ENCODE data around the gene PDE10A. TPM values are rescaled to one million over a fixed set of nuclear protein-coding genes. Genes with fewer than 3 reads are reported as not detected.

The PDE10A gene
- total and polyA plus RNA-seq, 8 donors = 0.78 to 58.2 (median 4.0) TPM; not detected in 1

- Histone ChIP-seq H3K36me3 (no peaks in the 10 kb centered on the region), H3K4me3 (no peak overlapping the region), H3K27ac (no peak overlapping the region), H3K27me3 (no peaks in the 10 kb centered on the region), H3K4me1 (peaks cover 0 to 11% (median 3%) of the 10 kb centered on the region in 4 donors), H3K9me3 (no peaks in the 10 kb centered on the region)
- 83 to 91% (median 86%) methylated on average over 5 of the region's 5 CpGs for WGBS, 5 donors
- DNase-seq = no peak
- intact Hi-C loops (cut with DNase I; ENCODE audit: low total_unique reads) = no loop called here
- TF ChIP-seq POLR2AphosphoS5 (IDR thresholded peaks at IDR 0.05) (no peak), EP300 (IDR thresholded peaks at IDR 0.05) (no peak), POLR2A (IDR thresholded peaks at IDR 0.05) (no peak)
- TF ChIP-seq, protein P1, sequence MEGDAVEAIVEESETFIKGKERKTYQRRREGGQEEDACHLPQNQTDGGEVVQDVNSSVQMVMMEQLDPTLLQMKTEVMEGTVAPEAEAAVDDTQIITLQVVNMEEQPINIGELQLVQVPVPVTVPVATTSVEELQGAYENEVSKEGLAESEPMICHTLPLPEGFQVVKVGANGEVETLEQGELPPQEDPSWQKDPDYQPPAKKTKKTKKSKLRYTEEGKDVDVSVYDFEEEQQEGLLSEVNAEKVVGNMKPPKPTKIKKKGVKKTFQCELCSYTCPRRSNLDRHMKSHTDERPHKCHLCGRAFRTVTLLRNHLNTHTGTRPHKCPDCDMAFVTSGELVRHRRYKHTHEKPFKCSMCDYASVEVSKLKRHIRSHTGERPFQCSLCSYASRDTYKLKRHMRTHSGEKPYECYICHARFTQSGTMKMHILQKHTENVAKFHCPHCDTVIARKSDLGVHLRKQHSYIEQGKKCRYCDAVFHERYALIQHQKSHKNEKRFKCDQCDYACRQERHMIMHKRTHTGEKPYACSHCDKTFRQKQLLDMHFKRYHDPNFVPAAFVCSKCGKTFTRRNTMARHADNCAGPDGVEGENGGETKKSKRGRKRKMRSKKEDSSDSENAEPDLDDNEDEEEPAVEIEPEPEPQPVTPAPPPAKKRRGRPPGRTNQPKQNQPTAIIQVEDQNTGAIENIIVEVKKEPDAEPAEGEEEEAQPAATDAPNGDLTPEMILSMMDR (IDR thresholded peaks at IDR 0.05) = no peak
These were observed 42.9 kb upstream of the PDE10A start for GRCh38 chr6:165705941-165706340.

- peaks cover 0 to 5% (median 0%) of the 10 kb centered on the region in 4 donors for H3K9me3 ChIP-seq
- DNase-seq = peak; percentile 47 to 48
- intact Hi-C loops (cut with DNase I; ENCODE audit: low total_unique reads) = no loop called here
- no peak overlapping the region for H3K4me3 ChIP-seq
- WGBS, 5 donors = 13 to 42% (median 31%) methylated on average over 9 of the region's 9 CpGs
- TF ChIP-seq POLR2A (IDR thresholded peaks at IDR 0.05) (no peak), POLR2AphosphoS5 (IDR thresholded peaks at IDR 0.05) (no peak), EP300 (IDR thresholded peaks at IDR 0.05) (no peak)
- TF ChIP-seq, protein P1 (IDR thresholded peaks at IDR 0.05) = no peak
- H3K36me3 ChIP-seq = no peaks in the 10 kb centered on the region
- H3K4me1 ChIP-seq = peaks cover 0 to 11% (median 3%) of the 10 kb centered on the region in 4 donors
- no peaks in the 10 kb centered on the region for H3K27me3 ChIP-seq
- H3K27ac ChIP-seq = no peak overlapping the region
These were observed 41.2 kb upstream of the PDE10A start for GRCh38 chr6:165704045-165704748.

DNA sequence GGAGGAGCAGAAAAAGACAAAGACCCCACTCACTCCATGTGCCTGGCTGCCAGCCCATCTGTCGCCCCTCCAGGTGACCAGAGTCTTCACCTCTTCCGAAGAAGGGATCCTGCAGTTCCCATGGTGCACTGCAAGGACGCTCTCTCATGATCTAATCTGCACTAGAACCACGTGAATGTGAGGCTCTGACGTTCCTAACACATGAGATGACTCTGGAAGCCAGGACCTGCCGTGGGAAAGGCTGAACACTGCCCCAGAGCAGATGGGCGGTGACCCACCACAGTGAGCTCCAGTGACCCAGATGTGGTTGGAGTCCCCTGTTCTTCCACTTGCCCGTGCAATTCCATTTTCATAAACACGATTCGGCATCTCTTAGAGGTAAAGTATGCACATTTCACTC, 39.6 kb upstream of the PDE10A start:
- Histone ChIP-seq H3K4me1 (peaks cover 0 to 11% (median 3%) of the 10 kb centered on the region in 4 donors), H3K27ac (no peak overlapping the region), H3K9me3 (peaks cover 0 to 12% (median 4%) of the 10 kb centered on the region in 4 donors), H3K4me3 (no peak overlapping the region), H3K27me3 (no peaks in the 10 kb centered on the region), H3K36me3 (no peaks in the 10 kb centered on the region)
- intact Hi-C loops (cut with DNase I; ENCODE audit: low total_unique reads) = no loop called here
- DNase-seq = peak in 1 of 2 donors; percentile 20
- no peak for TF ChIP-seq EP300 (IDR thresholded peaks at IDR 0.05)
- WGBS, 5 donors = 74 to 85% (median 81%) methylated on average over 10 of the region's 10 CpGs

- Histone ChIP-seq H3K36me3 (no peaks in the 10 kb centered on the region), H3K4me1 (peaks cover 0 to 11% (median 3%) of the 10 kb centered on the region in 4 donors), H3K4me3 (no peak overlapping the region), H3K27me3 (no peaks in the 10 kb centered on the region), H3K9me3 (peaks cover 0 to 12% (median 4%) of the 10 kb centered on the region in 4 donors), H3K27ac (no peak overlapping the region)
- 83 to 96% (median 92%) methylated on average over 11 of the region's 11 CpGs for WGBS, 5 donors
- TF ChIP-seq POLR2A (IDR thresholded peaks at IDR 0.05) (no peak), POLR2AphosphoS5 (IDR thresholded peaks at IDR 0.05) (no peak), EP300 (IDR thresholded peaks at IDR 0.05) (no peak)
- TF ChIP-seq, protein P1 (IDR thresholded peaks at IDR 0.05) = no peak
- intact Hi-C loops (cut with DNase I; ENCODE audit: low total_unique reads) = no loop called here
- DNase-seq = no peak
These were observed 38.7 kb upstream of the PDE10A start for GRCh38 chr6:165701564-165702354.
